Smooth muscle cell (in vitro differentiated cells): ENCODE results near the gene TRMU. TPM values are rescaled to one million over a fixed set of nuclear protein-coding genes. Genes with fewer than 3 reads are reported as not detected.

Experiments
- DNase-seq: peaks from one replicate; lab custom pipeline; 2025; ENCODE audit not compliant: unreplicated experiment; lab: John Stamatoyannopoulos, UW
- H2AFZ ChIP-seq: fragments of 200-600 bp; sonication (generic); 2 replicates; pipeline ENCODE4 v1.6.0; 2016; ENCODE audit warnings: antibody characterized with exemption, low read depth, mild to moderate bottlenecking
- H3F3A ChIP-seq: fragments of 200-600 bp; sonication (generic); 2 replicates; pipeline ENCODE4 v1.6.0; 2017; ENCODE audit warnings: antibody characterized with exemption, low read depth
- H3K27ac ChIP-seq: fragments of 200-600 bp; sonication (generic); 2 replicates; pipeline ENCODE4 v1.5.1; 2016; ENCODE audit warnings: low read depth, mild to moderate bottlenecking
- H3K27me3 ChIP-seq: fragments of 200-600 bp; sonication (generic); 2 replicates; pipeline ENCODE4 v1.6.1; 2016; ENCODE audit warnings: low read depth, mild to moderate bottlenecking
- H3K36me3 ChIP-seq: fragments of 200-600 bp; sonication (generic); 2 replicates; pipeline ENCODE4 v1.5.1; 2016; ENCODE audit warnings: low read depth
- H3K4me1 ChIP-seq: fragments of 200-600 bp; sonication (generic); 2 replicates; pipeline ENCODE4 v1.5.1; 2016; ENCODE audit warnings: low read depth
- H3K4me2 ChIP-seq: fragments of 200-600 bp; sonication (generic); 2 replicates; pipeline ENCODE4 v1.6.0; 2016; ENCODE audit warnings: mild to moderate bottlenecking
- H3K4me3 ChIP-seq: fragments of 200-600 bp; sonication (generic); 2 replicates; pipeline ENCODE4 v1.5.1; 2016; ENCODE audit warnings: mild to moderate bottlenecking
- H3K79me2 ChIP-seq: fragments of 200-600 bp; sonication (generic); 2 replicates; pipeline ENCODE4 v1.6.0; 2016; ENCODE audit warnings: low read depth, mild to moderate bottlenecking
- H3K9ac ChIP-seq: fragments of 200-600 bp; sonication (generic); 2 replicates; pipeline ENCODE4 v1.6.0; 2016; ENCODE audit warnings: low read depth
- H3K9me3 ChIP-seq: fragments of 200-600 bp; sonication (generic); replicated peaks from 2 replicates; pipeline ENCODE4 v1.5.1; 2016; ENCODE audit warnings: low read depth
- H4K20me1 ChIP-seq: fragments of 200-600 bp; sonication (generic); 2 replicates; pipeline ENCODE4 v1.6.0; 2016; ENCODE audit warnings: low read depth
- CTCF ChIP-seq: fragments of 200-600 bp; sonication (generic); IDR thresholded peaks from 2 replicates; pipeline ENCODE4 v1.5.1; 2017; ENCODE audit warnings: borderline replicate concordance, mild to moderate bottlenecking, antibody characterized with exemption; ENCODE audit not compliant: insufficient read depth, poor library complexity, severe bottlenecking
- WGBS: methylation state at CpG from one replicate; pipeline ENCODE4 v1.1.7; 2016; ENCODE audit warnings: low lambda C conversion rate; 5-methylcytosine and 5-hydroxymethylcytosine counted together
- polyA plus RNA-seq: library from polyadenylated mRNA; unstranded; fragments of >200 nt; fragmentation: Nextera tagmentation; extraction: Ambion mirVana; gene quantifications from 2 replicates; pipeline ENCODE4 v1.2.1, GENCODE V29; 2016
- total RNA-seq: library from RNA; depleted of rRNA; stranded (reverse); fragments of >200 nt; gene quantifications from 2 replicates; pipeline ENCODE4 v1.2.3, GENCODE V29; 2014

The TRMU gene
- total and polyA plus RNA-seq, 2 experiments from 2014 or later, result 15.8 to 20.5 TPM

GRCh38 chr22:46377525-46378425 lies 42.3 kb downstream of the TRMU start:
- Histone ChIP-seq H2AFZ (no peak overlapping the region), H3K4me3 (no peak overlapping the region), H3K9ac (no peak overlapping the region), H3K9me3 (peaks cover 6% of the 10 kb centered on the region), H3K27me3 (no peaks in the 10 kb centered on the region), H3K27ac (peak overlapping the region; percentile 24), H3K4me2 (peak overlapping the region; percentile 74), H4K20me1 (no peaks in the 10 kb centered on the region), H3F3A (no peaks in the 10 kb centered on the region), H3K4me1 (peaks cover 20% of the 10 kb centered on the region), H3K79me2 (no peaks in the 10 kb centered on the region), H3K36me3 (no peaks in the 10 kb centered on the region)
- WGBS, result 23% methylated on average over 27 of the region's 27 CpGs
- no peak for DNase-seq
- no peak for TF ChIP-seq CTCF

- no peak for TF ChIP-seq CTCF
- Histone ChIP-seq H3K9me3 (peaks cover 6% of the 10 kb centered on the region), H3K27ac (no peak overlapping the region), H3K4me1 (peaks cover 20% of the 10 kb centered on the region), H3K9ac (no peak overlapping the region), H2AFZ (no peak overlapping the region), H3K27me3 (no peaks in the 10 kb centered on the region), H3F3A (no peaks in the 10 kb centered on the region), H3K79me2 (no peaks in the 10 kb centered on the region), H3K36me3 (no peaks in the 10 kb centered on the region), H4K20me1 (no peaks in the 10 kb centered on the region), H3K4me2 (no peak overlapping the region), H3K4me3 (no peak overlapping the region)
- 75% methylated on average over 22 of the region's 22 CpGs for WGBS
- DNase-seq, result no peak
These were observed 43.0 kb downstream of the TRMU start for GRCh38 chr22:46378426-46379065.

GRCh38 chr22:46379066-46379930 lies 43.8 kb downstream of the TRMU start:
- Histone ChIP-seq H4K20me1 (no peaks in the 10 kb centered on the region), H3K79me2 (no peaks in the 10 kb centered on the region), H3K27ac (no peak overlapping the region), H3K4me3 (no peak overlapping the region), H3K27me3 (no peaks in the 10 kb centered on the region), H3K36me3 (no peaks in the 10 kb centered on the region), H3F3A (no peaks in the 10 kb centered on the region), H2AFZ (no peak overlapping the region), H3K9me3 (peaks cover 6% of the 10 kb centered on the region), H3K4me1 (peaks cover 20% of the 10 kb centered on the region), H3K9ac (no peak overlapping the region), H3K4me2 (no peak overlapping the region)
- WGBS, result 88% methylated on average over 29 of the region's 29 CpGs
- TF ChIP-seq CTCF, result no peak
- no peak for DNase-seq
